Osteoblast (primary cell): ENCODE results near the gene SCAMP1. TPM values are rescaled to one million over a fixed set of nuclear protein-coding genes. Genes with fewer than 3 reads are reported as not detected.
A peak's percentile ranks its signal among the peaks of the same experiment; 100 is the strongest.

Source experiments
- DNase-seq: peaks from one replicate; pipeline ENCODE4 v3.0.0; 2011; ENCODE audit warnings: low spot score, mixed read lengths; ENCODE audit not compliant: insufficient read length; ENCODE audit errors: missing footprints
- H2AFZ ChIP-seq: 2 replicates; pipeline ENCODE4 v1.6.0; 2011; ENCODE audit warnings: mild to moderate bottlenecking, low read length
- H3K27ac ChIP-seq: 2 replicates; pipeline ENCODE4 v1.5.1; 2011; ENCODE audit warnings: mild to moderate bottlenecking, low read depth, low read length, moderate library complexity
- H3K27me3 ChIP-seq: 2 replicates; pipeline ENCODE4 v1.6.0; 2012; ENCODE audit warnings: mild to moderate bottlenecking, control low read depth, inconsistent platforms, low read length, moderate library complexity; ENCODE audit not compliant: insufficient read depth
- H3K36me3 ChIP-seq: 2 replicates; pipeline ENCODE4 v1.5.1; 2011; ENCODE audit warnings: mild to moderate bottlenecking, low read length, control low read depth, moderate library complexity; ENCODE audit not compliant: insufficient read depth
- H3K4me1 ChIP-seq: 2 replicates; pipeline ENCODE4 v1.5.1; 2011; ENCODE audit warnings: mild to moderate bottlenecking, low read length, control low read depth, moderate library complexity; ENCODE audit not compliant: insufficient read depth
- H3K4me2 ChIP-seq: 2 replicates; pipeline ENCODE4 v1.6.0; 2011; ENCODE audit warnings: mild to moderate bottlenecking, low read length; ENCODE audit not compliant: insufficient read depth
- H3K4me3 ChIP-seq: fragments of 200-600 bp; sonication (generic); 3 replicates; pipeline ENCODE4 v1.5.1; 2012; ENCODE audit warnings: mild to moderate bottlenecking, low read length, inconsistent platforms; ENCODE audit not compliant: insufficient read depth
- H3K79me2 ChIP-seq: 2 replicates; pipeline ENCODE4 v1.6.0; 2012; ENCODE audit warnings: mild to moderate bottlenecking, low read length, control low read depth, inconsistent platforms; ENCODE audit not compliant: insufficient read depth
- H3K9me3 ChIP-seq: 2 replicates; pipeline ENCODE4 v1.5.1; 2011; ENCODE audit warnings: low read depth, low read length, control low read depth
- H4K20me1 ChIP-seq: 2 replicates; pipeline ENCODE4 v1.6.0; 2012; ENCODE audit warnings: mild to moderate bottlenecking, low read length, control low read depth; ENCODE audit not compliant: insufficient read depth
- CTCF ChIP-seq: IDR thresholded peaks from 2 replicates; pipeline ENCODE4 v1.5.1; 2011; ENCODE audit warnings: mild to moderate bottlenecking, low read depth, low read length, moderate library complexity; ENCODE audit errors: extremely low read depth
- total RNA-seq: library from RNA; depleted of rRNA; stranded (reverse); fragments of >200 nt; gene quantifications from 2 replicates; pipeline ENCODE4 v1.2.3, GENCODE V29; 2012

Gene SCAMP1
- total RNA-seq, 1 donor: 70.2 TPM

DNA sequence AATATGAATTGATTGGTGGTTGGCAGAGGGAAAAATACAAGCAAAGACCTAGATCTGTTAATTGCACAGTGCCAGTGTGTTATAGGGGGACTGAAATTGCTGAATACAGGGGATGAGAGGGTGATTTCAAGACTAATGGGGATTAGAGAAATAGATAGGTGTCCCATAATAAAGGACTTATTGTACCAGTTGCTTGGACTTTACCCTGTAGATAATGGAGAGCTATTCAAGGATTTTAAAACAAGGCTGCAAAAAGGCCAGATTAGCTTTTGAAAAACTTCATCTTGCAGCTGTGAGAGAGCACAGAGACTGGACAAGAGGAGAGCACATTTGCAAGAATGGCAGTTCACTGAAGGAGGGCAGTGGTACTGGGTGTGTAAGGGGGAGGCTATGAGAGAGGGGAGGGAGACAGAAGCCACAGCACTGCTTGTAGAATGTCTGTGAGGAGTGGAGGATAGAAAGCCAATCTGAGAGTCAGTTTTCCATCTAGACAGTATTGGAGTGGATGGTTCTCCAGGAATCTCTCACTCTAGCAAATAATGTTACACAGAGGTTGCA lies 28.8 kb upstream of the SCAMP1 start:
- no peak for TF ChIP-seq CTCF
- H2AFZ ChIP-seq: no peak overlapping the region
- H3K79me2 ChIP-seq: no peaks in the 10 kb centered on the region
- H3K27me3 ChIP-seq: no peaks in the 10 kb centered on the region
- no peak overlapping the region for H3K4me3 ChIP-seq
- no peak overlapping the region for H3K4me2 ChIP-seq
- no peak for DNase-seq
- H3K27ac ChIP-seq: no peak overlapping the region
- no peaks in the 10 kb centered on the region for H3K4me1 ChIP-seq
- no peaks in the 10 kb centered on the region for H3K36me3 ChIP-seq
- no peaks in the 10 kb centered on the region for H3K9me3 ChIP-seq
- no peaks in the 10 kb centered on the region for H4K20me1 ChIP-seq

DNA sequence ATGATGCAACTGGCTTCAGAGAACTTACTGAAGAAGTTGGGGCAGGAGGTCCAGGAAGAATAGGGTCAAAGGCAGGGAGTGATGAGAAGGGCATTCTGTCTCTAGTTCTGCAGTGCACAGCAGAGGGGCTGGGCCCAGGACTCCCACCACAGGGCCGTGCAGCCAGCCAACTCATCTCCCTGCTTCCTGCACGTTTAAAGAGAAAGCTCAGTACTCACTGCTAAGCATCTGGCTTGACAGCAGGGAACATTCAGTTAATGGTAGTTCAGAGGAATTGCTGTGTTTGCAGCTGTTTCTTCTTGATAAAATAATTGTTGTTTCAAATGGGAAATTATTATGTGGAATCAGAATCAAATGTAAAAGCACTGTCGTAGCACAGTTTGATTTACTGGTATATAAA lies 25.6 kb upstream of the SCAMP1 start:
- Histone ChIP-seq H3K4me2 (no peak overlapping the region), H3K79me2 (no peaks in the 10 kb centered on the region), H4K20me1 (no peaks in the 10 kb centered on the region), H3K4me1 (no peaks in the 10 kb centered on the region), H3K9me3 (no peaks in the 10 kb centered on the region), H3K27me3 (no peaks in the 10 kb centered on the region), H3K36me3 (no peaks in the 10 kb centered on the region), H3K4me3 (no peak overlapping the region), H2AFZ (peak overlapping the region; percentile 46), H3K27ac (no peak overlapping the region)
- TF ChIP-seq CTCF: no peak
- no peak for DNase-seq

- Histone ChIP-seq H3K9me3 (no peaks in the 10 kb centered on the region), H4K20me1 (no peaks in the 10 kb centered on the region), H3K4me3 (no peak overlapping the region), H3K36me3 (no peaks in the 10 kb centered on the region), H3K4me1 (no peaks in the 10 kb centered on the region), H3K79me2 (no peaks in the 10 kb centered on the region), H3K27ac (no peak overlapping the region), H3K4me2 (no peak overlapping the region), H2AFZ (no peak overlapping the region), H3K27me3 (no peaks in the 10 kb centered on the region)
- DNase-seq: no peak
- TF ChIP-seq CTCF: no peak
Measured at GRCh38 chr5:78335976-78336375, 24.4 kb upstream of the SCAMP1 start.

DNA sequence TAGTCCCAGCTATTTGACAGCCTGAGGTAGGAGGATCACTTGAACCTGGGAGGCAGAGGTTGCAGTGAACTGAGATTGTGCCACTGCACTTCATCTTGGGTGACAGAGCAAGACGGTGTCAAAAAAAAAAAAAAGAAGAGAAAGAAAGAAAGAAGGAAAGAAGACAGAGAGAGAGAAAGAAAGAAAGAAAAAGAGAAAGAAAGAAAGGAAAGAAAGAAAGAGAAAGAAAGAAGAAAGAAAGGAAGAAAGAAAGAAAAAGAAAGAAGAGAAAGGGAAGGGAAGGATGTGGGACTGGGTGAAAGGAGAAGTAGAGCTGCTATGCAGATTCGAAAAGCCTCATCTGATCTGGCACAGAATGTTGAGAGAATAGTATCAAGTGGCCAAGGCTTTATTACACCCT lies 23.7 kb upstream of the SCAMP1 start:
- Histone ChIP-seq H2AFZ (no peak overlapping the region), H3K27me3 (no peaks in the 10 kb centered on the region), H4K20me1 (no peaks in the 10 kb centered on the region), H3K79me2 (no peaks in the 10 kb centered on the region), H3K4me1 (no peaks in the 10 kb centered on the region), H3K4me3 (no peak overlapping the region), H3K4me2 (no peak overlapping the region), H3K27ac (no peak overlapping the region), H3K36me3 (no peaks in the 10 kb centered on the region), H3K9me3 (no peaks in the 10 kb centered on the region)
- TF ChIP-seq CTCF: no peak
- peak; percentile 23 for DNase-seq
